VCaP (cell line): ENCODE measurements around the gene REEP2.
"Not testable (repeated sequence)": the region's sequence is repeated elsewhere in the genome, so short reads cannot be mapped to it uniquely, and the experiment has no call there.

Experiments used
- H3K27ac ChIP-seq: fragments of 450-650 bp; 2 replicates; pipeline ENCODE4 v1.5.1; 2017
- CTCF ChIP-seq: fragments of 450-650 bp; conservative IDR thresholded peaks from 2 replicates; pipeline ENCODE4 v1.5.1; 2017; ENCODE audit warnings: mild to moderate bottlenecking, moderate library complexity

Gene REEP2

DNA sequence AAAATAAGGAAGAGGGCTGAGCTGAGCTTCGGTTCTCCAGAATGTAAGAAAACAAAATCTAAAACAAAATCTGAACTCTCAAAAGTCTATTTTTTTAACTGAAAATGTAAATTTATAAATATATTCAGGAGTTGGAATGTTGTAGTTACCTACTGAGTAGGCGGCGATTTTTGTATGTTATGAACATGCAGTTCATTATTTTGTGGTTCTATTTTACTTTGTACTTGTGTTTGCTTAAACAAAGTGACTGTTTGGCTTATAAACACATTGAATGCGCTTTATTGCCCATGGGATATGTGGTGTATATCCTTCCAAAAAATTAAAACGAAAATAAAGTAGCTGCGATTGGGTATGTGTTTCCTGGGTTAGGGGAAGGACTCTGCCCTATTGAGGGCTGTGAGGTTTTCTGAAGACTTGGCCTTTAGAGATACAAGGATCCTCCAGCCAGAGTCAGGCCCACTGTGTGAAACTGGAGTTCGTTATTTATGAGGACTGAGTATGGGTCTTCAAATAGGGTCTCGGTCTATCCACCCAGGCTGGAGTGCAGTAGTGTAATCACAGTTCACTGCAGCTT is 30.2 kb downstream of the REEP2 start:
- H3K27ac ChIP-seq, result no peak overlapping the region
- TF ChIP-seq CTCF, result no peak

- H3K27ac ChIP-seq, result no peak overlapping the region
- no peak for TF ChIP-seq CTCF
Measured at GRCh38 chr5:138469540-138470321, 30.9 kb downstream of the REEP2 start.

DNA sequence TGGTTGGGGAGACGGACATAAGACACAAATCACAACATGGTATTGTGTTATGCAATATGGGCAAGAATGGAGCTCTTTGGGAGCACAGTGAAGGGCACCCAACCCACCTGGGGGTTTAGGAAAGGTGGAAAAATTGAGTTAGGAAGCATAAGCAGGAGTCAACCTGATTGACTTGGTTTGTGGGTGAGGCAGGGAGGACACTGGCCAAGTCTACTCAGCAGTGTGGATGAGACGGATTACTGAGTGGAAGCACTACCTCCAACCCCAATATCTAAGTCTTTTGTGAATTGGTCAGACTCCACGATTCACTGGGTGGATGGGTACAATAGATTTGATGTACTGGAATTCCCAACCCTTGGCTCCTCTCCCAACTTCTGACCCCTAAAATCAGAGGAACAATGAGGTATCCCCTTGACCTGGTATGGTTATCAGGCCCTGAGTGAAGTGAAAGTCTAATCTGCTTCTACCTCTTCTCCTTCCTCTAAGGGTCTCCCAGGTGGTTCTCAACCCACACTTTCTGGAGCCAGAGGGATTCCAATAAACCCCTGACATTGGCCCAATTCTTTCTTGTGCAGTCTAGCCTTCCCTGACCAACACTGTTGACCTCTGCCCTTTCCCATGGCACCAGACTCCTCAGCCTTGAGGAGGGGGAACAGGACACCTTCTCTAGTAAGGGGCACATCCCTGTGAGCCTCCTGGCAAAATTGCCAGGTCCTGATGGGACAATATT is 31.6 kb downstream of the REEP2 start:
- H3K27ac ChIP-seq, result no peak overlapping the region
- TF ChIP-seq CTCF, result no peak

DNA sequence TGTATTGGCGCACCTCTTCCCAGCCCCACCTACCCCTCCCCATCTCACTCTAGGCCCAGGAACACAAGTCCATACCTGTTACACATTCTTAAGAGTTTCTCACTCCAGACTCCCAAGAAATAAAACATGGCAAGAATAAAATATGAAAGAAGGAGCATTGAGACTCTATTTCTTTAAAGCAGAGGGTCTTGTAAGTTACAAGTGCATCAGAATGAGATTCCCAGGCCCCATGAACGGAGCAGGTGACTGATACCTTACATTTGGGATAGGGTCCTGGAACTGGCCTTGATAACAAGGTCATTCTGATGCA is 32.1 kb downstream of the REEP2 start:
- no peak overlapping the region for H3K27ac ChIP-seq

DNA sequence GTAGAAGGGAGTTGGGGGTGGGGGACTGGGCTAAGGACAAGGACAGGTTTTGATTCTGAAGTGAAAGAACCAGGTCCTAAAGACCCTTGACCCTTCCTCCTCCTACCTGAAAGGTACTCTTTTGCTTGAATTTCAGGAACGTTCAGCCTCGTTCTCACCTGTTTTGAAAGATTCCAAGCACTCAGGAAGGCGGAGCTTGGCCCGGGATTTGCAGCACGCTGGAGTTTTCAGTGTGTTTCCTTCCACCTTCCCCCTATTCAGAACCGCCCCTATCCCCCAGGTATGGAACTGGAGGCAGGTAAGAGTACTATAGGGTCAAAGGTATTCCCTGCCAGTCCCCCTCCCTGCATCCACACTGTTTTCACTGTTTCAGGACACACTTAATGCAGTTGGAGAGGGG is 33.5 kb downstream of the REEP2 start:
- TF ChIP-seq CTCF, result no peak
- H3K27ac ChIP-seq, result no peak overlapping the region

More for the DNA sequence above, 32.1 kb downstream of the REEP2 start:
- no peak for TF ChIP-seq CTCF

GRCh38 chr5:138473151-138473550 is 34.3 kb downstream of the REEP2 start:
- not testable (repeated sequence) for H3K27ac ChIP-seq

DNA sequence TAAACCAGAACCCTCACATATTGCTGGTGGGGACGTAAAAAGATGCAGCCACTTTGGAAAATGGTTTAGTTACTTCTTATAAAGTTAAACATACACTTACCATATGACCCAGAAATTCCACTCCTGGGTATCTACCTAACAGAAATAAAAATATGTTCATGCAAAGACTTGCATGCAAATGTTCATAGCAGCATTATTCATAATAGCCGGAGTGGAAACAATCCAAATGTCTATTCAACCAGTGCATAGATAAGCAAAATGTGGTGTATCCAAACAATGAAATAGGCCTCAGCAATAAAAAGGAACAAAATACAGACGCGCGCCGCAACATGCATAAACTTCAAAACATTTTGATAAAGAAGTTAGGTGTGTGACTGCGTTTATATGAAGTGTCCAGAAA is 38.1 kb downstream of the REEP2 start:
- H3K27ac ChIP-seq, result no peak overlapping the region
- TF ChIP-seq CTCF, result no peak

- no peak for TF ChIP-seq CTCF
Measured at GRCh38 chr5:138482638-138483037, 43.8 kb downstream of the REEP2 start.

More at GRCh38 chr5:138482638-138483037, 43.8 kb downstream of the REEP2 start:
- no peak overlapping the region for H3K27ac ChIP-seq
